HepG2 (cell line): ENCODE data around the gene TGM6. TPM values are rescaled to one million over a fixed set of nuclear protein-coding genes. Genes with fewer than 3 reads are reported as not detected.

Experiments
- ATAC-seq: fragments of 200-7000 bp; cut with Tn5 transposase; 3 replicates; pipeline ENCODE4 v1.9.1; 2020; ENCODE audit warnings: mild to moderate bottlenecking, moderate library complexity
- BruUV-seq: library from RNA; stranded (reverse); fragments of 400-500 nt; replicated peaks from 2 replicates; lab custom pipeline; 2021; lab: Mats Ljungman, UMichigan
- CTCF ChIA-PET: fragments of 300-600 bp; formaldehyde crosslinking; extraction: SDS; loops from one replicate; lab custom pipeline; 2021; ENCODE audit warnings: low total read pairs, inconsistent platforms, low intra/inter-chr PET ratio; lab: Yijun Ruan, JAX
- POLR2A ChIA-PET: fragments of 350-600 bp; sonication (Branson Sonifier 250); formaldehyde crosslinking; loops from one replicate; lab custom pipeline; 2020; ENCODE audit warnings: antibody characterized with exemption, inconsistent platforms; lab: Yijun Ruan, JAX
- DNase-seq: peaks from one replicate; pipeline ENCODE4 v3.0.0-alpha.2; 2015; ENCODE audit warnings: low spot score
- FAIRE-seq: peaks from 3 replicates; lab custom pipeline; 2011; peaks lifted over from hg19 to GRCh38; lab: Jason Lieb, UNC
- H2AFZ ChIP-seq: one replicate; pipeline ENCODE4 v1.6.1; 2011; ENCODE audit warnings: low read length, inconsistent platforms
- H3K27ac ChIP-seq: fragments of 300-600 bp; 3 replicates; pipeline ENCODE4 v1.8.0; 2011; ENCODE audit warnings: mixed run types, mild to moderate bottlenecking, mixed read lengths, low read length, inconsistent platforms; ENCODE audit not compliant: insufficient read depth; ENCODE audit errors: extremely low read length
- H3K27me3 ChIP-seq, 2 experiments: fragments of 200-600 bp in 1 of 2; 2 replicates in 1 of 2; 3 replicates in 1 of 2; pipeline versions ENCODE4 v1.6.0 to v1.8.0; 2011; ENCODE audit warnings: low read length in 2 of 2, mild to moderate bottlenecking in 2 of 2, moderate library complexity in 2 of 2, inconsistent platforms in 1 of 2; ENCODE audit not compliant: insufficient read depth in 2 of 2, control insufficient read depth in 1 of 2
- H3K36me3 ChIP-seq, 2 experiments: fragments of 200-600 bp in 1 of 2; replicated peaks in 1 of 2; 2 replicates in 1 of 2; 3 replicates in 1 of 2; pipeline versions ENCODE4 v1.5.1 to v1.8.0; 2011; ENCODE audit warnings: low read length in 2 of 2, inconsistent platforms in 1 of 2; ENCODE audit not compliant: insufficient read depth in 2 of 2, control insufficient read depth in 1 of 2
- H3K4me1 ChIP-seq: 2 replicates; pipeline ENCODE4 v1.5.1; 2012; ENCODE audit warnings: low read length, inconsistent platforms; ENCODE audit not compliant: insufficient read depth
- H3K4me2 ChIP-seq: 2 replicates; pipeline ENCODE4 v1.6.0; 2011; ENCODE audit warnings: low read depth, low read length, inconsistent platforms
- H3K4me3 ChIP-seq, 3 experiments: fragments of 200-600 bp in 1 of 3; sonication (generic), shearing (Covaris generic) in 1 of 3; replicated peaks in 1 of 3; 2 replicates each; pipeline ENCODE4 v1.5.1; 2011 to 2016; ENCODE audit warnings: low read length in 3 of 3, inconsistent platforms in 2 of 3, low read depth in 2 of 3, mild to moderate bottlenecking in 2 of 3, control low read depth in 1 of 3, mixed read lengths in 1 of 3; ENCODE audit not compliant: insufficient read depth in 1 of 3
- H3K79me2 ChIP-seq: one replicate; pipeline ENCODE4 v1.6.1; 2011; ENCODE audit warnings: low read length, inconsistent platforms; ENCODE audit not compliant: insufficient read depth
- H3K9ac ChIP-seq: 2 replicates; pipeline ENCODE4 v1.6.0; 2011; ENCODE audit warnings: mild to moderate bottlenecking, low read depth, low read length, inconsistent platforms; ENCODE audit not compliant: insufficient read depth
- H3K9me3 ChIP-seq: 2 replicates; pipeline ENCODE4 v1.5.1; 2012; ENCODE audit warnings: mild to moderate bottlenecking, low read length
- H4K20me1 ChIP-seq: 2 replicates; pipeline ENCODE4 v1.6.0; 2011; ENCODE audit warnings: inconsistent platforms, mild to moderate bottlenecking, low read length, moderate library complexity; ENCODE audit not compliant: insufficient read depth
- HNF4A ChIP-seq: sonication (generic); formaldehyde crosslinking; IDR thresholded peaks from 2 replicates; pipeline ENCODE4 v1.4.0; 2020; ENCODE audit warnings: missing genetic modification reagents
- JUNB ChIP-seq: sonication (generic); formaldehyde crosslinking; IDR thresholded peaks from 2 replicates; pipeline ENCODE4 v1.8.0; 2022; ENCODE audit warnings: missing genetic modification reagents, mild to moderate bottlenecking, borderline replicate concordance
- KLF15 ChIP-seq: sonication (generic); formaldehyde crosslinking; IDR thresholded peaks from 2 replicates; pipeline ENCODE4 v1.8.1; 2023; ENCODE audit warnings: borderline replicate concordance, mild to moderate bottlenecking, inconsistent platforms, missing genetic modification reagents, mixed read lengths
- MTA3 ChIP-seq: sonication (generic); formaldehyde crosslinking; IDR thresholded peaks from 2 replicates; pipeline ENCODE4 v1.4.0; 2020; ENCODE audit warnings: missing genetic modification reagents
- PATZ1 ChIP-seq: sonication (generic); formaldehyde crosslinking; IDR thresholded peaks from 2 replicates; pipeline ENCODE4 v1.4.0; 2020; ENCODE audit warnings: missing genetic modification reagents
- TOE1 ChIP-seq: sonication (generic); formaldehyde crosslinking; IDR thresholded peaks from 2 replicates; pipeline ENCODE4 v1.4.0; 2020; ENCODE audit warnings: mild to moderate bottlenecking, missing genetic modification reagents
- ZNF770 ChIP-seq: sonication (generic); formaldehyde crosslinking; IDR thresholded peaks from 2 replicates; pipeline ENCODE4 v1.5.0; 2020; ENCODE audit warnings: mild to moderate bottlenecking, missing genetic modification reagents
- WGBS: methylation state at CpG from one replicate; pipeline ENCODE4 v1.1.6; 2017; ENCODE audit warnings: low lambda C conversion rate; 5-methylcytosine and 5-hydroxymethylcytosine counted together
- in situ Hi-C: cut with HindIII; loops from 2 replicates; pipeline ENCODE4 v1.10.0; 2017; ENCODE audit warnings: low pct_unique_long_range_greater_than_20kb; ENCODE audit not compliant: extremely low pct_ligation_motif_present
- intact Hi-C: fragments of 100-400 bp; cut with micrococcal nuclease; formaldehyde crosslinking; loops from one replicate; pipeline ENCODE4 v1.10.0; 2022; ENCODE audit not compliant: unreplicated experiment
- polyA plus RNA-seq, 8 experiments: library from polyadenylated mRNA; depleted of rRNA in 3 of 8; stranded (reverse) in 7 of 8; unstranded in 1 of 8; fragments of >200 nt; fragmentation: Illumina TruSeq in 4 of 8; extraction: Trizol in 4 of 8; gene quantifications; 2 replicates each; pipeline versions ENCODE4 v1.2.1 to v1.2.3, GENCODE V29; 2011 to 2016; ENCODE audit warnings: low read depth in 4 of 8, missing spikeins in 1 of 8, mixed read lengths in 1 of 8; ENCODE audit not compliant: insufficient read depth in 1 of 8
- total RNA-seq, 5 experiments: library from RNA; depleted of rRNA; stranded (reverse); fragments of >200 nt; fragmentation: Illumina TruSeq; extraction: Trizol; gene quantifications; 2 replicates each; pipeline ENCODE4 v1.2.3, GENCODE V29; 2016; ENCODE audit warnings: low read depth in 1 of 5
- TF ChIP-seq, protein P1 (sequence below): sonication (generic); formaldehyde crosslinking; IDR thresholded peaks from 2 replicates; pipeline ENCODE4 v1.5.0; 2020; ENCODE audit warnings: mild to moderate bottlenecking, missing genetic modification reagents, moderate library complexity

Gene TGM6
- total and polyA plus RNA-seq, 2 of the 13 experiments (the other 11 are each of a cell fraction or from before 2014, with no cell fraction given) = not detected

DNA sequence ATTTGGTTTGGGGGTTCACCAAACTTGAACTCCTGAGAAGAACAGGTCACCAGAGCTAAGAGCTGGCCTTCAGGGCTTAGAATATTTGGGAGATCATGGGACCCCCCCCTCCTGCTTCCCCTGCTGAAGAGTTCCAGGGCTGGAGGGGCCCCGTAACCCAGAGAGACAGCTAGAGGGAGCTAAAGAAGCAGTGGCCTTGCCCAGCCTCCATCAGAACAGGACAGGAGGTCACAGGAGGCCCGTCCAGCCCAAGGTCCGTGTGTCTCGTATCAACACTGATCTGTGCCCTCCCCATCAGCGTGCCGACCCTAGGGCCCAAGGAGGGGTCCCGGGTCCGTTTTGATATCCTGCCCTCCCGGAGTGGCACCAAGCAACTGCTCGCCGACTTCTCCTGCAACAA lies 40.6 kb upstream of the TGM6 start:
- in situ Hi-C loops (no loop called here), intact Hi-C loops (no loop called here)
- DNase-seq = no peak
- no peak for FAIRE-seq
- Histone ChIP-seq H3K79me2 (no peaks in the 10 kb centered on the region), H3K4me3 (no peak overlapping the region), H4K20me1 (no peaks in the 10 kb centered on the region), H3K4me1 (no peaks in the 10 kb centered on the region), H3K36me3 (no peaks in the 10 kb centered on the region), H3K4me2 (no peak overlapping the region), H3K27me3 (peaks cover 4 to 15% of the 10 kb centered on the region in 2 experiments; a peak in 4 of 5 replicates), H2AFZ (no peak overlapping the region), H3K27ac (no peak overlapping the region), H3K9ac (no peak overlapping the region), H3K9me3 (no peaks in the 10 kb centered on the region)
- CTCF ChIA-PET = no interaction called here
- ATAC-seq = peak; percentile 64
- TF ChIP-seq TOE1 (CRISPR knock-in tag) (no peak), PATZ1 (CRISPR knock-in tag) (peak; percentile 40; the same call in 1 of the 2 replicates), KLF15 (CRISPR knock-in tag) (no peak), ZNF770 (CRISPR knock-in tag) (peak; percentile 87), JUNB (CRISPR knock-in tag) (no peak), HNF4A (CRISPR knock-in tag) (0 out of 2 replicates have a peak, but pooled peaks have one; percentile 16), MTA3 (CRISPR knock-in tag) (no peak)
- TF ChIP-seq, protein P1, sequence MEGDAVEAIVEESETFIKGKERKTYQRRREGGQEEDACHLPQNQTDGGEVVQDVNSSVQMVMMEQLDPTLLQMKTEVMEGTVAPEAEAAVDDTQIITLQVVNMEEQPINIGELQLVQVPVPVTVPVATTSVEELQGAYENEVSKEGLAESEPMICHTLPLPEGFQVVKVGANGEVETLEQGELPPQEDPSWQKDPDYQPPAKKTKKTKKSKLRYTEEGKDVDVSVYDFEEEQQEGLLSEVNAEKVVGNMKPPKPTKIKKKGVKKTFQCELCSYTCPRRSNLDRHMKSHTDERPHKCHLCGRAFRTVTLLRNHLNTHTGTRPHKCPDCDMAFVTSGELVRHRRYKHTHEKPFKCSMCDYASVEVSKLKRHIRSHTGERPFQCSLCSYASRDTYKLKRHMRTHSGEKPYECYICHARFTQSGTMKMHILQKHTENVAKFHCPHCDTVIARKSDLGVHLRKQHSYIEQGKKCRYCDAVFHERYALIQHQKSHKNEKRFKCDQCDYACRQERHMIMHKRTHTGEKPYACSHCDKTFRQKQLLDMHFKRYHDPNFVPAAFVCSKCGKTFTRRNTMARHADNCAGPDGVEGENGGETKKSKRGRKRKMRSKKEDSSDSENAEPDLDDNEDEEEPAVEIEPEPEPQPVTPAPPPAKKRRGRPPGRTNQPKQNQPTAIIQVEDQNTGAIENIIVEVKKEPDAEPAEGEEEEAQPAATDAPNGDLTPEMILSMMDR (CRISPR knock-in tag) = peak; percentile 33; the same call in 1 of the 2 replicates
- no TSS peak for BruUV-seq
- POLR2A ChIA-PET = no interaction called here
- WGBS = 27% methylated on average over 11 of the region's 11 CpGs
